ENCODE measurements around the gene TIMP1. TPM values are rescaled to one million over a fixed set of nuclear protein-coding genes. Genes with fewer than 3 reads are reported as not detected.
A peak's percentile ranks its signal among the peaks of the same experiment; 100 is the strongest.

Gene TIMP1
- total RNA-seq, 2 donors from 2014 or later, result 84.1 to 93.0 TPM

DNA sequence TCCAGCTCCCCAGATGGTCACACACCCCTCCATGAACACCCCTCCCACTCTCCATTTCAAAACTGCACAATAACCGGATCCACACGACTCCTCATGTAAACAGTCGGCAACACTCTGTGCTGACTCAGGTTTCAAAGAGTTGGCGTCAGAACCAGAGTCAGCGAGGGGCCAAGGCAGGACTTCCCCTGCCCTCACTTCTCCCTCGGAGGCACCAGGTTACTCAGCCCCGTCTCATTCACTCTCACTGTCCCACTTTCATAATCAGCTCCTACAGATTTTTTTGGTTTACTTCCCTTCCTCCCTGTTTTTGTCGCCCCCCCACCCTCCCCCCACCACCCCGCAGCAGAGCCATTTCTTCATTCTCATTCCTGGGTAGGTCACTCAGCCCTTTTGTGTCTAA is 2.7 kb upstream of the TIMP1 start:
- intact Hi-C loops (cut with DNase I), result no loop called here
- Histone ChIP-seq H3K36me3 (no peaks in the 10 kb centered on the region), H3K4me1 (no peaks in the 10 kb centered on the region), H3K9ac (ENCODE audit: low read depth in 2 of 2, low read length in 2 of 2) (no peak overlapping the region), H3K4me3 (no peak overlapping the region), H3K27ac (no peak overlapping the region), H3K27me3 (no peaks in the 10 kb centered on the region), H3K9me3 (no peaks in the 10 kb centered on the region)
- DNase-seq, result no peak
- no peak for TF ChIP-seq CTCF (IDR thresholded peaks at IDR 0.05)

DNA sequence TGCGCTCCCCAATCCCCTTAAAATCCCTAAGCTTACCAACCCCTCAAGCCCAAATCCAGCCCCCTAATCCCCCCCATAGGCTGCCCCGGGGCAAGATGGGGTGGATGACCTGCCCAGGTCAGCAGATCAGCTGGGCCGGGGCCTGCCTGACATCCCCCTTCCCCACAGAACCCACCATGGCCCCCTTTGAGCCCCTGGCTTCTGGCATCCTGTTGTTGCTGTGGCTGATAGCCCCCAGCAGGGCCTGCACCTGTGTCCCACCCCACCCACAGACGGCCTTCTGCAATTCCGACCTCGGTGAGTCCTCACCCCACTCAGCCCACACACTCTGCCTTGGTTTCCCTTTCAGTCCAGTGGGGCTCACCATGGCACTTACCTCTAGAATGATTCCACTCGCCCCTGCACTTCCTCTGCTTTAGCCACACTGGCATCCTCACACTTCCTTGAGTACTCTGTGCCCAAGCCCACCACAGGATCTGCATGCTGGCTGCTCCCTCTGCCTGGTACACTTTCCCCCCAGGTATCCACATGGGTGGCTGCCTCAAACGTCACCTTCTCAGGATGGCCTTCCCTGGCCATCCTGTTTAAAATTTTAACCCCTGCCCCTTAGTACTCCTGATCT is 1.1 kb downstream of the TIMP1 start:
- no peaks in the 10 kb centered on the region for H3K4me1 ChIP-seq
- TF ChIP-seq CTCF (IDR thresholded peaks at IDR 0.05), result no peak
- H3K4me3 ChIP-seq, result peak overlapping the region; percentile 13
- H3K9ac ChIP-seq (ENCODE audit: low read depth in 2 of 2, low read length in 2 of 2), result peak overlapping the region in 1 of 2 donors; percentile 39
- H3K9me3 ChIP-seq, result no peaks in the 10 kb centered on the region
- no peak for DNase-seq
- H3K36me3 ChIP-seq, result no peaks in the 10 kb centered on the region
- no peaks in the 10 kb centered on the region for H3K27me3 ChIP-seq
- no peak overlapping the region for H3K27ac ChIP-seq
- intact Hi-C loops (cut with DNase I), result no loop called here

GRCh38 chrX:47584714-47585113 is 2.5 kb downstream of the TIMP1 start:
- Histone ChIP-seq H3K9ac (ENCODE audit: low read depth in 2 of 2, low read length in 2 of 2) (no peak overlapping the region), H3K27ac (no peak overlapping the region), H3K4me1 (no peaks in the 10 kb centered on the region), H3K36me3 (no peaks in the 10 kb centered on the region), H3K9me3 (no peaks in the 10 kb centered on the region), H3K27me3 (no peaks in the 10 kb centered on the region), H3K4me3 (no peak overlapping the region)
- TF ChIP-seq CTCF (IDR thresholded peaks at IDR 0.05), result no peak
- DNase-seq, result no peak
- intact Hi-C loops (cut with DNase I), result no loop called here

GRCh38 chrX:47585273-47585672 is 3.0 kb downstream of the TIMP1 start:
- intact Hi-C loops (cut with DNase I), result no loop called here
- Histone ChIP-seq H3K4me1 (no peaks in the 10 kb centered on the region), H3K9ac (ENCODE audit: low read depth in 2 of 2, low read length in 2 of 2) (no peak overlapping the region), H3K9me3 (no peaks in the 10 kb centered on the region), H3K4me3 (no peak overlapping the region), H3K27me3 (no peaks in the 10 kb centered on the region), H3K36me3 (no peaks in the 10 kb centered on the region), H3K27ac (no peak overlapping the region)
- no peak for TF ChIP-seq CTCF (IDR thresholded peaks at IDR 0.05)
- no peak for DNase-seq

DNA sequence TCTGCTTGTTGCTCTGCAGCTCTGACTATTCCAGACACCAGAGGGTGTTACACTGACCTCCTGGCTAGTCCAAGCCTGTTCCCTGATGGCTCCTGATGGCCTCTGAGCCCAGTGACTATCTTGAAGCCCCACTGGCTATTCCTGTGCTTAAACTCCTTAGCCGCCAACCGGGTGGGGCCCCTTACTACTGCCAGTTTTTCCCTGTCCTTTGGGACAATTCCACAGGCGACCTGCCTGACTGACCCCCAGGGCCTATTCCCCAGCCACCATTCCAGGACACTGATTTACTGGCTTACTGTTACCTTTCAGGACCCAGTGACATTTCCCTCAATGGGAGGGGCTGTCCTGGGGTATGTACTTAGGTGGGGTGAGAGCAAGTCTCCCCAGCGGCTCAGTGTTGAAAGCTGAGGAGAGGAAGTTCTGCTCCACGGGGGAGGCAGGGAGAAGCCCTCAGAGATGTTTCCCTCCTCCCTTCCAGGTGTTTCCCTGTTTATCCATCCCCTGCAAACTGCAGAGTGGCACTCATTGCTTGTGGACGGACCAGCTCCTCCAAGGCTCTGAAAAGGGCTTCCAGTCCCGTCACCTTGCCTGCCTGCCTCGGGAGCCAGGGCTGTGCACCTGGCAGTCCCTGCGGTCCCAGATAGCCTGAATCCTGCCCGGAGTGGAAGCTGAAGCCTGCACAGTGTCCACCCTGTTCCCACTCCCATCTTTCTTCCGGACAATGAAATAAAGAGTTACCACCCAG is 4.0 kb downstream of the TIMP1 start:
- DNase-seq, result peak; percentile 13
- Histone ChIP-seq H3K4me3 (no peak overlapping the region), H3K27ac (no peak overlapping the region), H3K9me3 (no peaks in the 10 kb centered on the region), H3K36me3 (no peaks in the 10 kb centered on the region), H3K27me3 (no peaks in the 10 kb centered on the region), H3K9ac (ENCODE audit: low read depth in 2 of 2, low read length in 2 of 2) (no peak overlapping the region), H3K4me1 (no peaks in the 10 kb centered on the region)
- intact Hi-C loops (cut with DNase I), result no loop called here
- no peak for TF ChIP-seq CTCF (IDR thresholded peaks at IDR 0.05)

All from colonic mucosa (tissue), 4 donors.